Spleen (tissue), 7 donors: ENCODE data around the gene SIRT7.

Source experiments
- POLR2A ChIP-seq, 3 donors: fragments of 450-650 bp; IDR thresholded peaks; one replicate each; pipeline ENCODE4 v1.5.1; 2017; ENCODE audit warnings: antibody characterized with exemption in 3 of 3, mild to moderate bottlenecking in 1 of 3
- POLR2AphosphoS5 ChIP-seq, 3 donors: sonication (generic); formaldehyde crosslinking; IDR thresholded peaks; one replicate each; pipeline ENCODE4 v1.5.1; 2017; ENCODE audit warnings: antibody characterized with exemption in 3 of 3
- TF ChIP-seq, protein P1 (sequence below), 11 experiments: fragments of 200-600 bp in 7 of 11; fragments of 450-650 bp in 4 of 11; sonication (generic) in 4 of 11; IDR thresholded peaks in 8 of 11; conservative IDR thresholded peaks in 3 of 11; 1 replicate in 7 of 11; 2 replicates in 4 of 11; pipeline versions ENCODE4 v1.4.0 to v1.8.0; 2016 to 2021; ENCODE audit warnings: antibody characterized with exemption in 11 of 11, inconsistent platforms in 4 of 11, mild to moderate bottlenecking in 1 of 11
- donor health status: DM: no; HTN: no; CAD: no; lungs with moderate emphysema.
- donor health status: DM: no; HTN: no; CAD: no.
- donor health status: DM: no; HTN: no; CAD: no.

DNA sequence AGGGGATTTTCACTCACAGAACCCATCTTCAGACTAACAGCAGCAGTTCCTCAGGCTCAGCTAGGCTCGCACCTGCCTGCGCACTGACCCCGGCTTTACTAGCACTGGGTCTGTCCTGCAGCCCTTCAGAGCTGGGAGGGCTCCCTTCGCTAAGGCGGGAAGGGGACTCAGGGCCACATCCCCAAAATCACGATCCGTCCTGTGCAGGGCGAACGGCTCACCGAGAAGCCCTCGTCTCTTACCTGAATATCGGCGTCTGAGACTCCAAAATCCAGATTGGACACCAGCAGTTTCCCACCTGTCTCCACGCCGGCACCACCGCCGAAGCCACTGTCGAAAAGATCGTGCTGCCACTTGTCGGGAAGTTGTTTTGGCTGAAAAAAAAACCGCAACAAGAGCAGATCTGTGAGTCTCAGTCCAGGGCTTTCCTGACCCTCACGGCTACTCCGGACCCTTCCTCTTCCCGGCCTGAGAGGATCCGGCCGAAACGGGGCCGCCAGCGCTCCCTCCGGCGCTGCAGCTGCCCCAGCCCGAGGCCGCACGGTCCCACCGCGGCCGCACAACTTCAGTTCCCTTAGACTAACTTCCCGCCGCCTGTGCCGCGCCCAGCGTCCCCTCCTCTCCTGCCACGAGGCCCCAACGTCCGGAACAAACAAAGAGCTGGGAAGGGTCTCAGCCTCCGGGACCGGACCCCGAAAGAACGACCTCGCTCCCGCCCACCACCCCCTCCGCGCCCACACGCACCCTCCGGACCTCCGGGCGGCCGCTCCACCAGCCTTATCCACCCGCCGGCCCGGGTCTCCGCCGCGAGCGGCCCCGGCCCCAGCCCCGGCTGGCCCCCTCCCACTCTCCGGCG, 27.3 kb downstream of the SIRT7 start:
- TF ChIP-seq, protein P1, sequence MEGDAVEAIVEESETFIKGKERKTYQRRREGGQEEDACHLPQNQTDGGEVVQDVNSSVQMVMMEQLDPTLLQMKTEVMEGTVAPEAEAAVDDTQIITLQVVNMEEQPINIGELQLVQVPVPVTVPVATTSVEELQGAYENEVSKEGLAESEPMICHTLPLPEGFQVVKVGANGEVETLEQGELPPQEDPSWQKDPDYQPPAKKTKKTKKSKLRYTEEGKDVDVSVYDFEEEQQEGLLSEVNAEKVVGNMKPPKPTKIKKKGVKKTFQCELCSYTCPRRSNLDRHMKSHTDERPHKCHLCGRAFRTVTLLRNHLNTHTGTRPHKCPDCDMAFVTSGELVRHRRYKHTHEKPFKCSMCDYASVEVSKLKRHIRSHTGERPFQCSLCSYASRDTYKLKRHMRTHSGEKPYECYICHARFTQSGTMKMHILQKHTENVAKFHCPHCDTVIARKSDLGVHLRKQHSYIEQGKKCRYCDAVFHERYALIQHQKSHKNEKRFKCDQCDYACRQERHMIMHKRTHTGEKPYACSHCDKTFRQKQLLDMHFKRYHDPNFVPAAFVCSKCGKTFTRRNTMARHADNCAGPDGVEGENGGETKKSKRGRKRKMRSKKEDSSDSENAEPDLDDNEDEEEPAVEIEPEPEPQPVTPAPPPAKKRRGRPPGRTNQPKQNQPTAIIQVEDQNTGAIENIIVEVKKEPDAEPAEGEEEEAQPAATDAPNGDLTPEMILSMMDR (IDR thresholded peaks at IDR 0.05 in 8 of 11, conservative IDR thresholded peaks at IDR 0.05 in 3 of 11): no peak
- TF ChIP-seq POLR2AphosphoS5 (IDR thresholded peaks at IDR 0.05) (peak in 1 of 3 donors; percentile 24), POLR2A (IDR thresholded peaks at IDR 0.05) (no peak)
